IPS-15b (cell line): Measurements from ENCODE around the gene ZNF835.

ENCODE experiments used
- H3K27me3 ChIP-seq: one replicate; pipeline ENCODE4 v1.6.1; 2013; ENCODE audit warnings: low read length; ENCODE audit not compliant: control insufficient read depth, insufficient read depth
- H3K36me3 ChIP-seq: one replicate; pipeline ENCODE4 v1.6.1; 2013; ENCODE audit warnings: low read length; ENCODE audit not compliant: control insufficient read depth, insufficient read depth
- H3K4me1 ChIP-seq: one replicate; pipeline ENCODE4 v1.6.1; 2013; ENCODE audit warnings: mild to moderate bottlenecking, low read length; ENCODE audit not compliant: control insufficient read depth, insufficient read depth
- H3K4me3 ChIP-seq: one replicate; pipeline ENCODE4 v1.5.1; 2013; ENCODE audit warnings: low read depth, low read length
- H3K9ac ChIP-seq: one replicate; pipeline ENCODE4 v1.6.1; 2013; ENCODE audit warnings: low read depth, mild to moderate bottlenecking, low read length
- H3K9me3 ChIP-seq: one replicate; pipeline ENCODE4 v1.6.1; 2013; ENCODE audit warnings: mild to moderate bottlenecking, low read length; ENCODE audit not compliant: control insufficient read depth, insufficient read depth

Gene ZNF835

DNA sequence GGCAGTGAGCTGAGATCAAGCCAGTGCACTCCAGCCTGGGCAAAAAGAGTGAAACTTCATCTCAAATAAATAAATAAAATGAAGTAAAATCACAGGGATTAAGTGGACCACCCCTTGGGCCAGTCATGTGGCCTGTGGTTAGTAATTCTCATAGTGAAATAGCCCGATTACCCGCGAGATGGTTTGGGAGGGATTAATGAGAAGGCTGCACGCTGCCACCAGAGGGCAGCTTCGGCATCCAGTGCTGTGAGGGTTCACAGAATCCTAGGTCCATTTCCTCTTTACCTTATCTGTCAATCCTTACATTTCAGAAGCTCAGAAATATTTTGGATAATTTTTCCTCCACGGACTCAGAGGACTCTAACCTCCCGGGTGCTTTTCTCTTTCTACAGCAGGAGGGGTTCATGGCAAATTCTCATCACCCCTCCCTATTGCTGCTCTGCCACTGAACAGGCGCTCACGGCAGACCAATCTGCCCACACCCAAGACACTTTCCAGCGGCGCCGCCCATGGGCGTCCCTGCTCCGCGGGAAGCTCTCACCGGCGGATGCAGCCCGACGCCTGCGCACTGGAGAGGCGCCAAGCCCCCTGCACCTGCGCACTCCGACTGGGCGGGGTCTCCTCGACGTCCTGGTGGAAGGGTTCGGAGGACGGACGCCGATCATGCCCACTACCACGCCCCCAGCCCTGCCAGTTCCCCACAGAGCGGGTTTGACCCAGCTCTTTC, 11.0 kb downstream of the ZNF835 start:
- H3K9ac ChIP-seq, result no peak overlapping the region

DNA sequence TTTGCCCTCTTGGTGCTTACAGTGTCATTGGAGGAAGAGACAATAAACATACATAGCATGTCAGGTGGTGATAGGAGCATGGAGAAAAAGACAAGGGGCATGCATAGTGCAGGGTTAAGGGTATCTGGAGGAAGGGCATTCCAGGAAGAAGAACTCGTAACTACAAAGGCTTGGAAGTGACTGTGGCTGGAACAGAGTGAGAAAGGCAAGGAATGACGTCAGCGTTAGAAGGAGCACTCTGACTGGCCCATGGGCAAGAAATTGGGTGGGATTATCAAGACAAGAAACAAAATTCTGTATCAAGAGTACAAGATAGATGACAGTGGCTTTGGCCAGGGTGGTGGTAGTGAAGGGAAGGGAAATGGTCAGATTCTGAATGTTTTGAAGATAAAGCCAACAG, 17.4 kb downstream of the ZNF835 start:
- Histone ChIP-seq H3K27me3 (no peaks in the 10 kb centered on the region), H3K36me3 (no peaks in the 10 kb centered on the region), H3K4me3 (no peak overlapping the region), H3K4me1 (no peaks in the 10 kb centered on the region), H3K9me3 (peaks cover 23% of the 10 kb centered on the region), H3K9ac (no peak overlapping the region)

More for the DNA sequence above, 11.0 kb downstream of the ZNF835 start:
- Histone ChIP-seq H3K27me3 (no peaks in the 10 kb centered on the region), H3K36me3 (no peaks in the 10 kb centered on the region), H3K4me3 (no peak overlapping the region), H3K9me3 (peaks cover 13% of the 10 kb centered on the region), H3K4me1 (no peaks in the 10 kb centered on the region)

DNA sequence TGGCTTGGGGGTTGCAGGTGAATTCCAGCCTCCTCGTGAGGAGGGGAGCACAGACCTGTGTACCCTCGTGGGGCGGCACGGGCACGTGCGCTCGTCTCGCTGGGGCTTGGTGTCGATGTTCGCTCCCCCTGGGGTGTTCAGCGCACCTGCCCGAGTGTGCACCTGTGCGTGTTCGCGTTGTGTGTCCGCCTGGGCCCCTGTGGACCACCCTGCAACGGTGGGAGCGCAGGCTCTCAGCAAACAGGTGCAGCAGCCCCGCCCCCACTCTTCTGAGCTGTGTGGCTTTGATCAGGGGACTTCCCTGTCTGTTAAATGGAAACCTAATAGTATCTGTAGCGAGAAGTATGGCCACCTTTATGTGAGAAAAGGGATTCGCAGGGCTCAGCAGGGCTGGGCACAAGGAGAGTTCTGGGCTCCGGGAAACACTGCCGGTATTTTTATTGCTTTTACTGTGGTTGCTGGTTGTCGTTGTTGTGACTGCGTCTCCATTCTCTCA, 28.0 kb downstream of the ZNF835 start:
- H3K9ac ChIP-seq, result no peak overlapping the region
- no peaks in the 10 kb centered on the region for H3K27me3 ChIP-seq
- no peaks in the 10 kb centered on the region for H3K4me1 ChIP-seq
- peaks cover 33% of the 10 kb centered on the region for H3K9me3 ChIP-seq
- H3K36me3 ChIP-seq, result no peaks in the 10 kb centered on the region
- no peak overlapping the region for H3K4me3 ChIP-seq

DNA sequence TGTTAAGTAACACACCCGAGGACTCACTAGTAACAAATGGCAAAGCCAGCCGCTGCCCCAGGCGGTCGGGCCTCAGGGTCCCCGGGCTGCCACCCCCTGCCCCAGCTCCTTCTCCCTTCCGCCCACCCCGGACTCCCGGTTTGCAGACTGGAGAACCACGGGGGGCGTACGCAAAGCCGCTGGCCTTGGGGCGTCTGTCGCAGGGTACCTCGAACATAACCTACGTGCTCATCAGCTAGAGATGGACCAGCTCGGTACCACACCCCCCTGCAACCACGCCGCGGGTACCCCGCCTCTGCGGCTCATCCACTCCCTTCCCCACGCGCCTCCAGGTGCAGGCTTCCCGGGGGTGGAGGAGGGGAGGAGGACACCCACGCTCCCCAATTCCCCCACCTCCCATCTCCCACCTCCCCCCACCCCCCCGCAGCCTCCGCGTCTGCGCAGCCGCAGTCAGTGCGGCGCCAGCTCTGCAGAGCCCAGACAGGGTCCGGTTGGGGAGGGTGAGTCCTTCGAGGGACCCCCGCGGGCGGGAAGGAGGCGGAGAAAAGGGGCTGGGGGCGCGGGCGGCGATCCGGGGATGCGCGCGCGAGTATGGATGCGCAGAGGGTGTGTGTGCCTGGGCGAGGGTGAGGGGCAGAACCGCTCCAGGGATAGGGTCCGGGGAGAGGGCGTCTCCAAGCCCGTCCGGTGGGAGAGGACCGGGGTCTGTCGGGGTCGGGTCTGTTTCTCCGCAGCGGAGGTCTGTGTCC, 28.7 kb downstream of the ZNF835 start, which contains the start of gene SMIM17:
SMIM17 (plus strand) TSS at position 449 of the 749 bp plus-strand sequence. CDS start 2,509 bp downstream, outside the sequence.
- Histone ChIP-seq H3K9me3 (peaks cover 28% of the 10 kb centered on the region), H3K4me3 (no peak within 1 kb of the TSS), H3K27me3 (no peaks in the 10 kb centered on the region), H3K9ac (no peak within 1 kb of the TSS), H3K36me3 (no peaks in the 10 kb centered on the region), H3K4me1 (no peaks in the 10 kb centered on the region)

DNA sequence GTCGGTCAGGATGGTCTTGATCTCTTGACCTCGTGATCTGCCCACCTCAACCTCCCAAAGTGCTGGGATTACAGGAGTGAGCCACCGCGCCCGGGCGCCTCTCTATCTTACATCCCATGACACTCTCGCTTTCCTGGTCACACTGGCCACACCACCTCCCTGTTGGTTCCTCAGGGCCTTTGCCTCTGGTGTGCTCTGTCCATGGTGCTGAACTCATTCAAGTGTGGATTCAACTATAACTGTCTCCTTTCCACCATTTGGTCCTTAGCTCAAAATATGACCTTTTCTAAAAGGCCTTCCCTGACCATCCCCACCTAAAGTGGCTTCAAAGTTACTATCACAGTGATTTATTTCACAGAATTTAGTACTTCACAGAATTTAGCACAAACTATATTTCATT, 32.3 kb downstream of the ZNF835 start:
- Histone ChIP-seq H3K9ac (no peak overlapping the region), H3K36me3 (no peaks in the 10 kb centered on the region), H3K4me1 (no peaks in the 10 kb centered on the region), H3K4me3 (no peak overlapping the region), H3K27me3 (no peaks in the 10 kb centered on the region), H3K9me3 (peaks cover 5% of the 10 kb centered on the region)

DNA sequence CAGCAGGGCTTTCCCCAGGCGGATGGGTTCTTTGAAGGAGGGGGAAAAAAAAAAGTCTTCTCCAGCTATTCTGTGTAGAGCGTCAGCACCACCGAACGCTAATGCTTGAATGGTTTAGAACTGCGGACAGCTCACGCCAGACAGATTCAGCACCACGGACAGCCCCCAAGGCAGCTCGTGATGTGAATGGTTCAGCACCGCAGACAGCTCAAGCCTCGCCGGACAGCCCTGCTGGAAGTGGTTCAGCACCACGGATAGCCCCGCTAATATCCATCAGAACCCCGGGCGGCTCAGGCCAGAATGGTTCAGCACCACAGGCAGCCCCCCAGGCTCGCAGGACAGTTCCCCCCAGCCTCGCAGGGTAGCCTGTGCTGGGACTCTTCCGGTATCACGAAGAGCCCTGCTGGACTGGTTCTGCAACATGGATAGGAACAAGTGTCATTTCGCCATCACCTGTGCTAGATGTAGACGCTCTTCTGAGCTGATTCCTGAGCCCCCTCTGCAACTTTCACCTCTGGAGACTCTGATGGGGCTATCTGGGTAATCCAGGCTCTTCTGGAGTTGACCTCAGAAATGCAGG, 33.5 kb downstream of the ZNF835 start:
- H3K36me3 ChIP-seq, result no peaks in the 10 kb centered on the region
- H3K9ac ChIP-seq, result no peak overlapping the region
- H3K4me1 ChIP-seq, result no peaks in the 10 kb centered on the region
- no peak overlapping the region for H3K4me3 ChIP-seq
- no peaks in the 10 kb centered on the region for H3K27me3 ChIP-seq
- H3K9me3 ChIP-seq, result peaks cover 5% of the 10 kb centered on the region

DNA sequence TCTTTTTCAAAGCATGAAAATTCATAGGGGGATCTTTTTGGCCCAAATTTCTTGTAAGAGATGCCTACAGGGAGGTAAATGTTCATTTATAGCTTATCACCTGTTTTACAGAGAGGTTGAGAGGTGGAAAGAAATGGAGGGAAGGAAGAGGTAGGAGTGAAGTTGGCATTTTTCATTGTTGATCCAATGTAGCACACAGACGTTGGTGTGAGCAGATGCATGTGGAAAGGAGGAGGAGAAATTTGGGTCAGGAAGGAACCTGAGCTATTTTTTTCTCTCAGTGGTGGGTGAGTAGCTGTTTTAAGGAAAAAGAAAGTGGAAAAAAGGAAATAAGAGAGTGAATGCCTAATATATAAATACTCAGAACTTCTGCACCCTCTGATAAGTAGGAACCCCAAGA, 38.5 kb downstream of the ZNF835 start:
- no peak overlapping the region for H3K9ac ChIP-seq
- H3K4me3 ChIP-seq, result no peak overlapping the region
- no peaks in the 10 kb centered on the region for H3K27me3 ChIP-seq
- no peaks in the 10 kb centered on the region for H3K36me3 ChIP-seq
- no peaks in the 10 kb centered on the region for H3K4me1 ChIP-seq
- H3K9me3 ChIP-seq, result peaks cover 5% of the 10 kb centered on the region

DNA sequence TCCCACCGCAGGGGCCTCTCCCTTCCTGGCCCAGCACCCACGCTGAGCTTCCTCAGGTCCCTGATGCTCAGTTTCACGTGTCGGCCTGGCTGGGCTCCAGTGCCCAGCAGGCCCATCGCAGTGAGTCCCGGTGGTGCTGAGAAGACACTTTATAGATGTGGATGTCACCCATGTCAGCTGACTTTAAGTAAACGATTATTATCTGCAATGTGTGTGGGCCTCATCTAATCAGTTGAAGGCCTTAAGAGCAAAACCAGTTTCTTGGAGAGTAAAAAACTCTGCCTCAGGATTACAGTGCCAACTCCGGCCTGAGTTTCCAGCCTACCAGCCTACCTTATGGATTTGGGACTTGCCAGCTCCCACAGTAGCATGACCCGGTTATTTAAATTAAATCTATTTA, 45.8 kb downstream of the ZNF835 start:
- H3K36me3 ChIP-seq, result peaks cover 17% of the 10 kb centered on the region
- no peaks in the 10 kb centered on the region for H3K27me3 ChIP-seq
- H3K9me3 ChIP-seq, result peaks cover 13% of the 10 kb centered on the region

DNA sequence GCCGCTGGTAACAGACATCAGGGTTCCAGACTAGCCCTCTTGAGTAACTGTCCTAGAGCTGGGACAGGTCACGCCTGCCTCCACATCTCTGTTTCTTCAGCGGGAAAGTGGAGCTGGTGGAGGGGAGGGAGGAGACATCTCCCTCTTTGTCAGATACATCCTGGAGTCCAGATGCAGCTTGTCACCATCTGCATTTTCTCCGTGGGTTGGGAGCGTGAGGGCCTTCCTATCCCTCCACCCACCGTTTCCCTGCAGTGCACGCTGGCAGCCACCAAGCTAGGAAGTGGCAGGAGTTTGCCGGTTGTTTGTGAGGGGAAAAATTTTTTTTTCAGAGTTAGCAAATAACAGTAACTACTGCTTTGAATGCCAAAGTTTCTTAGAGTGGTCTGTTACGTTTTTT, 48.6 kb downstream of the ZNF835 start:
- H3K27me3 ChIP-seq, result no peaks in the 10 kb centered on the region
- H3K4me1 ChIP-seq, result no peaks in the 10 kb centered on the region
- H3K9me3 ChIP-seq, result peaks cover 13% of the 10 kb centered on the region
- no peak overlapping the region for H3K9ac ChIP-seq
- peaks cover 20% of the 10 kb centered on the region for H3K36me3 ChIP-seq
- no peak overlapping the region for H3K4me3 ChIP-seq

More for the DNA sequence above, 45.8 kb downstream of the ZNF835 start:
- Histone ChIP-seq H3K4me1 (no peaks in the 10 kb centered on the region), H3K4me3 (no peak overlapping the region), H3K9ac (no peak overlapping the region)

DNA sequence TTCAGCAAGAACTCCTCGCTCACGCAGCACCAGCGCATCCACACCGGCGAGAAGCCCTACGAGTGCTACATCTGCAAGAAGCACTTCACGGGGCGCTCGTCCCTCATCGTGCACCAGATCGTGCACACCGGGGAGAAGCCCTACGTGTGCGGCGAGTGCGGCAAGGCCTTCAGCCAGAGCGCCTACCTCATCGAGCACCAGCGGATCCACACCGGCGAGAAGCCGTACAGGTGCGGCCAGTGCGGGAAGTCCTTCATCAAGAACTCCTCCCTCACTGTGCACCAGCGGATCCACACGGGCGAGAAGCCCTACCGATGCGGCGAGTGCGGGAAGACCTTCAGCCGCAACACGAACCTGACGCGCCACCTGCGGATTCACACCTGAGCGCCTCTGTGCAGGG, 49.2 kb downstream of the ZNF835 start:
- Histone ChIP-seq H3K4me1 (no peaks in the 10 kb centered on the region), H3K36me3 (peaks cover 20% of the 10 kb centered on the region), H3K9me3 (peaks cover 17% of the 10 kb centered on the region), H3K27me3 (no peaks in the 10 kb centered on the region), H3K4me3 (no peak overlapping the region), H3K9ac (no peak overlapping the region)

DNA sequence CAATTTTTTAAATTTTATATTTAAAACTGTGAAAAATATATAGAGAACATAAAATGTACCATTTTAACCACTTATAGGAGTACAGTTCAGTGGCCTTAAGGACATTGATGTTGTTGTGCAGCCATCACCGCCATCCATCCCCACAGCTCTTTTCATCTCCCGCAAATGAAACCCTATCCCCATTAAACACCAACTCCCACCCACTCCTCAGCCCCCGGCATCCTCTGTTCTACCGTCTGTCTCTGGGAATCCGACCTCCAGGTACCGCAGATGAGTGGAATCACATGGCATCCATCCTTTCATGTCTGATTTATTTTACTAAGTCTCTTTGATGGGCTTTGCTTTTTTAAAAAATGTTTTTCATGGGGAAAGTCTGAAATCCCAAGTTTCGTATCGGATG, 52.4 kb downstream of the ZNF835 start:
- peaks cover 12% of the 10 kb centered on the region for H3K9me3 ChIP-seq
- no peak overlapping the region for H3K9ac ChIP-seq
- peaks cover 20% of the 10 kb centered on the region for H3K36me3 ChIP-seq
- H3K4me1 ChIP-seq, result no peaks in the 10 kb centered on the region
- no peak overlapping the region for H3K4me3 ChIP-seq
- H3K27me3 ChIP-seq, result no peaks in the 10 kb centered on the region
